Body of pancreas (tissue), 4 donors: Measurements from ENCODE around the gene MT1B. TPM values are rescaled to one million over a fixed set of nuclear protein-coding genes. Genes with fewer than 3 reads are reported as not detected.
A peak's percentile ranks its signal among the peaks of the same experiment; 100 is the strongest.

ENCODE experiments used
- ATAC-seq: fragments of 150-250 bp; one replicate; pipeline ENCODE4 v1.9.1; 2016
- DNase-seq, 4 donors: peaks; one replicate each; pipeline ENCODE4 v3.0.0-alpha.2; 2019
- H3K27ac ChIP-seq, 4 donors: fragments of 200-600 bp; sonication (generic); 1 replicate in 3 of 4; 2 replicates in 1 of 4; pipeline versions ENCODE4 v1.5.1 to v1.6.1; 2016 to 2019; ENCODE audit warnings: mild to moderate bottlenecking in 1 of 4, mixed read lengths in 1 of 4, moderate library complexity in 1 of 4
- H3K27me3 ChIP-seq, 2 donors: fragments of 200-600 bp; sonication (generic); one replicate each; pipeline ENCODE4 v1.6.0; 2016; ENCODE audit warnings: mild to moderate bottlenecking in 1 of 2
- H3K36me3 ChIP-seq, 2 donors: fragments of 200-600 bp; sonication (generic); replicated peaks in 1 of 2; 2 replicates each; pipeline ENCODE4 v1.5.1; 2016; ENCODE audit warnings: low read depth in 2 of 2; ENCODE audit not compliant: insufficient read depth in 1 of 2
- H3K4me1 ChIP-seq: fragments of 200-600 bp; sonication (generic); one replicate; pipeline ENCODE4 v1.6.0; 2016
- H3K4me3 ChIP-seq, 2 donors: fragments of 200-600 bp; sonication (generic); 1 replicate in 1 of 2; 2 replicates in 1 of 2; pipeline ENCODE4 v1.5.1; 2016 to 2019
- H3K9me3 ChIP-seq, 3 donors: fragments of 200-600 bp; sonication (generic); 1 replicate in 2 of 3; 2 replicates in 1 of 3; pipeline ENCODE4 v1.5.1; 2016
- POLR2A ChIP-seq, 3 donors: fragments of 450-650 bp; IDR thresholded peaks; one replicate each; pipeline ENCODE4 v1.6.1; 2016; ENCODE audit warnings: antibody characterized with exemption in 3 of 3, mild to moderate bottlenecking in 2 of 3
- WGBS, 2 donors: methylation state at CpG; one replicate each; pipeline ENCODE4 v1.1.5; 2017; 5-methylcytosine and 5-hydroxymethylcytosine counted together
- intact Hi-C: fragments of 100-400 bp; cut with DNase I; formaldehyde crosslinking; loops from one replicate; pipeline ENCODE4 v1.15.1; 2023
- total RNA-seq, 2 donors: library from RNA; depleted of rRNA; stranded (reverse); fragments of >200 nt; gene quantifications; one replicate each; pipeline ENCODE4 v1.1.0, GENCODE V29; 2016
- TF ChIP-seq, protein P1 (sequence below), 7 experiments: fragments of 450-650 bp in 4 of 7; fragments of 200-600 bp in 3 of 7; sonication (generic) in 3 of 7; IDR thresholded peaks; one replicate each; pipeline ENCODE4 v1.5.1; 2016 to 2019; ENCODE audit warnings: antibody characterized with exemption in 7 of 7

The MT1B gene
- total RNA-seq, 2 donors from 2014 or later: not detected

DNA sequence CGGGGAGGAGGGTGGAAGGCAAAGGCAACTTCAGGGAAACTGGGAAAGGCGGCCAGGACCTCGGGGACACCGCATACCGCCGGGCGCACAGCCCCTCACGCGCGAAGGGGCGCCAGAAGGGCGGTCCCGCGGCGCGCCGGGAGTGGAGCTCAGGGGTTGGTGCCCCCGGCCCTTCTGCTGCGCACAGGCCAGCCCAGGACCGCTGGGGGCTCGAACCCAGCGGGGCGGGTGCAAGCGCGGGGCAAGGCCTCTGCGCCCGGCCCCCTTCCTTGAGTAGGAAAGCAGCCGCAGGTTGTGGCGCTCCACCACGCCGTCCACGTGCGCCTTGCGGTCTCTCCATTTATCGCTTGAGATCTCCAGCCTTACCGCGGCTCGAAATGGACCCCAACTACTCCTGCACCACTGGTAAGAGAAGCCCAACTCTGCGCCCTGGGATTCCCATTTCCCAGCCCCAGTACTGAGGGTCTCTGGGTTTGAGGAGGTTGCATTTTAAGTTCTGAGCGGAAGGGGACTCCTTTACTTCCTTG lies 16.2 kb upstream of the MT1B start:
- intact Hi-C loops: no loop called here
- DNase-seq (no peak), ATAC-seq (no peak)
- no peaks in the 10 kb centered on the region for H3K36me3 ChIP-seq
- no peak overlapping the region for H3K27ac ChIP-seq
- no peaks in the 10 kb centered on the region for H3K27me3 ChIP-seq
- 51 to 77% methylated on average over 12 to 37 of the region's 40 CpGs for WGBS, 2 donors
- no peaks in the 10 kb centered on the region for H3K9me3 ChIP-seq
- H3K4me1 ChIP-seq: peaks cover 32% of the 10 kb centered on the region
- no peak overlapping the region for H3K4me3 ChIP-seq
- no peak for TF ChIP-seq POLR2A (IDR thresholded peaks at IDR 0.05)
- TF ChIP-seq, protein P1, sequence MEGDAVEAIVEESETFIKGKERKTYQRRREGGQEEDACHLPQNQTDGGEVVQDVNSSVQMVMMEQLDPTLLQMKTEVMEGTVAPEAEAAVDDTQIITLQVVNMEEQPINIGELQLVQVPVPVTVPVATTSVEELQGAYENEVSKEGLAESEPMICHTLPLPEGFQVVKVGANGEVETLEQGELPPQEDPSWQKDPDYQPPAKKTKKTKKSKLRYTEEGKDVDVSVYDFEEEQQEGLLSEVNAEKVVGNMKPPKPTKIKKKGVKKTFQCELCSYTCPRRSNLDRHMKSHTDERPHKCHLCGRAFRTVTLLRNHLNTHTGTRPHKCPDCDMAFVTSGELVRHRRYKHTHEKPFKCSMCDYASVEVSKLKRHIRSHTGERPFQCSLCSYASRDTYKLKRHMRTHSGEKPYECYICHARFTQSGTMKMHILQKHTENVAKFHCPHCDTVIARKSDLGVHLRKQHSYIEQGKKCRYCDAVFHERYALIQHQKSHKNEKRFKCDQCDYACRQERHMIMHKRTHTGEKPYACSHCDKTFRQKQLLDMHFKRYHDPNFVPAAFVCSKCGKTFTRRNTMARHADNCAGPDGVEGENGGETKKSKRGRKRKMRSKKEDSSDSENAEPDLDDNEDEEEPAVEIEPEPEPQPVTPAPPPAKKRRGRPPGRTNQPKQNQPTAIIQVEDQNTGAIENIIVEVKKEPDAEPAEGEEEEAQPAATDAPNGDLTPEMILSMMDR (IDR thresholded peaks at IDR 0.05): no peak

GRCh38 chr16:56636616-56637413 lies 14.9 kb upstream of the MT1B start:
- intact Hi-C loops: no loop called here
- Histone ChIP-seq H3K36me3 (no peaks in the 10 kb centered on the region), H3K4me3 (no peak overlapping the region), H3K4me1 (peaks cover 26% of the 10 kb centered on the region), H3K27me3 (no peaks in the 10 kb centered on the region), H3K27ac (no peak overlapping the region), H3K9me3 (no peaks in the 10 kb centered on the region)
- 79 to 83% methylated on average over 9 of the region's 9 CpGs for WGBS, 2 donors
- ATAC-seq: no peak
- TF ChIP-seq, protein P1 (IDR thresholded peaks at IDR 0.05): no peak
- no peak for TF ChIP-seq POLR2A (IDR thresholded peaks at IDR 0.05)
- DNase-seq: no peak

GRCh38 chr16:56637814-56638750 lies 13.6 kb upstream of the MT1B start, which contains the start of gene MT1A:
Gene MT1A (plus strand): TSS chr16:56638666. CDS start chr16:56638739, 73 bp downstream.
- DNase-seq (peak; percentile 82 to 87 (median 84)), ATAC-seq (peak; percentile 80)
- Histone ChIP-seq H3K27me3 (no peaks in the 10 kb centered on the region), H3K9me3 (no peaks in the 10 kb centered on the region), H3K36me3 (no peaks in the 10 kb centered on the region), H3K4me1 (peaks cover 20% of the 10 kb centered on the region), H3K4me3 (peak within 1 kb of the TSS in 1 of 2 donors; percentile 0), H3K27ac (peak within 1 kb of the TSS in 3 of 4 donors; percentile 45 to 50 (median 46))
- intact Hi-C loops: no loop called here
- TF ChIP-seq, protein P1 (IDR thresholded peaks at IDR 0.05): no peak
- TF ChIP-seq POLR2A (IDR thresholded peaks at IDR 0.05): peak; percentile 63 to 83 (median 77)
- WGBS, 2 donors: 13 to 18% methylated on average over 50 to 68 of the region's 68 CpGs

GRCh38 chr16:56639045-56639444 lies 12.6 kb upstream of the MT1B start:
- intact Hi-C loops: no loop called here
- peak overlapping the region in 1 of 4 donors; percentile 50 for H3K27ac ChIP-seq

More at GRCh38 chr16:56639045-56639444, 12.6 kb upstream of the MT1B start:
- ATAC-seq: no peak
- no peak overlapping the region for H3K4me3 ChIP-seq
- TF ChIP-seq, protein P1 (IDR thresholded peaks at IDR 0.05): no peak
- no peak for TF ChIP-seq POLR2A (IDR thresholded peaks at IDR 0.05)
- no peaks in the 10 kb centered on the region for H3K27me3 ChIP-seq
- no peaks in the 10 kb centered on the region for H3K36me3 ChIP-seq
- peaks cover 21% of the 10 kb centered on the region for H3K4me1 ChIP-seq
- no peak for DNase-seq
- 29 to 50% methylated on average over 1 of the region's 1 CpG for WGBS, 2 donors
- no peaks in the 10 kb centered on the region for H3K9me3 ChIP-seq
